ENCODE results near the gene MAMDC2.

MAMDC2 gene

DNA sequence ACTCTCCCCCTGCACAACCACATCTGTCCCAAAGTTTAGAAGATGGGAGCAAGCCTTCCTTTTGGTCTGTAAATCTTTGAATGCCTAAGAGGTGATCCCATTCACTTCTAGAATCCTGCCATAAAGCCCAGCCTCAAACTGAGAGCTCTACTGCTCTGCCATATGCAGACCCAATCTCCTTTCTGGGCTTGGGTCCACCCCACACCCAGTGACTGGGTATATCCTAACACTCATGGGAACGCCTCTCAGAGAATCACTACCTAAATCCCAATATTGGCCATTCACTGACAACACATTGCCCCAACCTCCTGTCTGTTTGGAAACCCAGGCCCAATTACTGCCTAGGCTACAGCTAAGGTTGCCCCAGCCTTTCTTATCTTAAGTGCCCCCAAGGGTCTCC lies 90.7 kb downstream of the MAMDC2 start:
- no peak for TF ChIP-seq TAF1 (IDR thresholded peaks at IDR 0.05; ENCODE audit: borderline replicate concordance, insufficient read depth, low read length)
- no peak for TF ChIP-seq SIN3A (IDR thresholded peaks at IDR 0.05; ENCODE audit: borderline replicate concordance, insufficient read depth, low read length)
- TF ChIP-seq, protein P1, sequence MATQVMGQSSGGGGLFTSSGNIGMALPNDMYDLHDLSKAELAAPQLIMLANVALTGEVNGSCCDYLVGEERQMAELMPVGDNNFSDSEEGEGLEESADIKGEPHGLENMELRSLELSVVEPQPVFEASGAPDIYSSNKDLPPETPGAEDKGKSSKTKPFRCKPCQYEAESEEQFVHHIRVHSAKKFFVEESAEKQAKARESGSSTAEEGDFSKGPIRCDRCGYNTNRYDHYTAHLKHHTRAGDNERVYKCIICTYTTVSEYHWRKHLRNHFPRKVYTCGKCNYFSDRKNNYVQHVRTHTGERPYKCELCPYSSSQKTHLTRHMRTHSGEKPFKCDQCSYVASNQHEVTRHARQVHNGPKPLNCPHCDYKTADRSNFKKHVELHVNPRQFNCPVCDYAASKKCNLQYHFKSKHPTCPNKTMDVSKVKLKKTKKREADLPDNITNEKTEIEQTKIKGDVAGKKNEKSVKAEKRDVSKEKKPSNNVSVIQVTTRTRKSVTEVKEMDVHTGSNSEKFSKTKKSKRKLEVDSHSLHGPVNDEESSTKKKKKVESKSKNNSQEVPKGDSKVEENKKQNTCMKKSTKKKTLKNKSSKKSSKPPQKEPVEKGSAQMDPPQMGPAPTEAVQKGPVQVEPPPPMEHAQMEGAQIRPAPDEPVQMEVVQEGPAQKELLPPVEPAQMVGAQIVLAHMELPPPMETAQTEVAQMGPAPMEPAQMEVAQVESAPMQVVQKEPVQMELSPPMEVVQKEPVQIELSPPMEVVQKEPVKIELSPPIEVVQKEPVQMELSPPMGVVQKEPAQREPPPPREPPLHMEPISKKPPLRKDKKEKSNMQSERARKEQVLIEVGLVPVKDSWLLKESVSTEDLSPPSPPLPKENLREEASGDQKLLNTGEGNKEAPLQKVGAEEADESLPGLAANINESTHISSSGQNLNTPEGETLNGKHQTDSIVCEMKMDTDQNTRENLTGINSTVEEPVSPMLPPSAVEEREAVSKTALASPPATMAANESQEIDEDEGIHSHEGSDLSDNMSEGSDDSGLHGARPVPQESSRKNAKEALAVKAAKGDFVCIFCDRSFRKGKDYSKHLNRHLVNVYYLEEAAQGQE (IDR thresholded peaks at IDR 0.05; ENCODE audit: insufficient read depth in 1 of 2, low read depth in 2 of 2, low read length in 2 of 2): no peak
- TF ChIP-seq FOXP2 (optimal IDR thresholded peaks at IDR 0.05; ENCODE audit: borderline replicate concordance, extremely low read depth, extremely low read length, insufficient read depth): no peak
- TF ChIP-seq POLR2AphosphoS5 (IDR thresholded peaks at IDR 0.05; ENCODE audit: low read depth, low read length): no peak

DNA sequence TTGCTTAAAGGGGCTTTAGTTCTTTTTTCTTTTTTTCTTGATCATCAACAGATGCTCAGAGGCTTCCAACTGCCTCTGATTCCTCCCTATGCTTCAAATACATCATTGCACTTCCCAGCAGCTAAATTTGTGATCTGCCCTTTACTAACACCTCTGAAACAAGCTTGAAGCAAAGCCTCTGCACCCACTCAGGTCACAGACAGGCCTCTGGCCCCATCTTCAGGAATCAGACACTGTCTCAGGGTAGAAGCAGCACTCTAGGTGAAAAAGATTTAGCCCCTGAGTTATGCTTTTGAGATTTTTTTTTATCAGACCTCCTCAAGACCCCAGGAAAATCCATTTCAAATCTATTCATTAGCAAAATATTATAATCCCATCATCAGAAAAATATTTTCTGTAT lies 91.5 kb downstream of the MAMDC2 start:
- TF ChIP-seq SIN3A (IDR thresholded peaks at IDR 0.05; ENCODE audit: borderline replicate concordance, insufficient read depth, low read length) (no peak), FOXP2 (optimal IDR thresholded peaks at IDR 0.05; ENCODE audit: borderline replicate concordance, extremely low read depth, extremely low read length, insufficient read depth) (no peak), TAF1 (IDR thresholded peaks at IDR 0.05; ENCODE audit: borderline replicate concordance, insufficient read depth, low read length) (no peak), POLR2AphosphoS5 (IDR thresholded peaks at IDR 0.05; ENCODE audit: low read depth, low read length) (no peak)
- TF ChIP-seq, protein P1 (IDR thresholded peaks at IDR 0.05; ENCODE audit: insufficient read depth in 1 of 2, low read depth in 2 of 2, low read length in 2 of 2): no peak

- TF ChIP-seq TAF1 (IDR thresholded peaks at IDR 0.05; ENCODE audit: borderline replicate concordance, insufficient read depth, low read length): no peak
- TF ChIP-seq, protein P1 (IDR thresholded peaks at IDR 0.05; ENCODE audit: insufficient read depth in 1 of 2, low read depth in 2 of 2, low read length in 2 of 2): no peak
- no peak for TF ChIP-seq FOXP2 (optimal IDR thresholded peaks at IDR 0.05; ENCODE audit: borderline replicate concordance, extremely low read depth, extremely low read length, insufficient read depth)
- no peak for TF ChIP-seq SIN3A (IDR thresholded peaks at IDR 0.05; ENCODE audit: borderline replicate concordance, insufficient read depth, low read length)
- no peak for TF ChIP-seq POLR2AphosphoS5 (IDR thresholded peaks at IDR 0.05; ENCODE audit: low read depth, low read length)
Observed at GRCh38 chr9:70136632-70137031, 93.0 kb downstream of the MAMDC2 start.

DNA sequence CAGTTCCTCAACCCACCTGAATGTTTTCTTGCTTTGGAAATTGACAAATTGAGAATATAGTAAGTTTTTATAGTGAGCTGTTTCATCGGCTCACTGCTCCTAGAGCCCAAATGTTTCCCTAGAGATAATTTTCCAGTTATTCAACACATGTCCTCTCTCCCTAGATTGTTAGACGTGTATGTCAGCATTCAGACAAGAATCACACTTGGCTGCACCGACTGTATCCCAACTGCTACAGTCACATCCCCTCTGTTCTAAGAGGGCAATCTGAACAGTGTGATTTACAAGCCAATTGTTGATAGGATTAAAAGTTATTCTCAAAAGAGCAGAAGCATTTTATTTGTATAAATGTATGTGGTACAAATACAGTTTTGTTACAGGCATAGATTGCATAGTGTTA lies 93.9 kb downstream of the MAMDC2 start:
- no peak for TF ChIP-seq TAF1 (IDR thresholded peaks at IDR 0.05; ENCODE audit: borderline replicate concordance, insufficient read depth, low read length)
- TF ChIP-seq SIN3A (IDR thresholded peaks at IDR 0.05; ENCODE audit: borderline replicate concordance, insufficient read depth, low read length): no peak
- TF ChIP-seq POLR2AphosphoS5 (IDR thresholded peaks at IDR 0.05; ENCODE audit: low read depth, low read length): no peak
- TF ChIP-seq FOXP2 (optimal IDR thresholded peaks at IDR 0.05; ENCODE audit: borderline replicate concordance, extremely low read depth, extremely low read length, insufficient read depth): no peak
- TF ChIP-seq, protein P1 (IDR thresholded peaks at IDR 0.05; ENCODE audit: insufficient read depth in 1 of 2, low read depth in 2 of 2, low read length in 2 of 2): no peak

DNA sequence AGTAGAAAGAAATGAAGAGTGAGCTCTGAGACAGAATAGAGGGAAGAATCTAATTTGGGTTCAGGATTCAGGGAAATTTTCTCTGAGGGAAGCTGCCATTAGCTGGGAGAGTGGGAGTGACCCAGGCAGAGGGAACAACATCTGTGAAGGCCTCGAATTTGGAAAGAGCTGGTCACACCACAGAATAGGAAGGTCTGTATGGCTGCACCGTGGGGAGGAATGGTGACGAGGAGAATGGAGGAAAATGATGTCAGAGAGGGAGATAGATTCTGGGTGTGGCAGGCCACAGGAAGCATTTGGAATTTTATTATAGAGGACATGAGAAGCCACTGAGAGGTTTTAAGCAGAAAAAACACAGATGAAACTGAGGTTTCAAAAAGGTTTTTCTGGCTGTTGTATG lies 98.5 kb downstream of the MAMDC2 start:
- no peak for TF ChIP-seq POLR2AphosphoS5 (IDR thresholded peaks at IDR 0.05; ENCODE audit: low read depth, low read length)
- TF ChIP-seq SIN3A (IDR thresholded peaks at IDR 0.05; ENCODE audit: borderline replicate concordance, insufficient read depth, low read length): no peak
- TF ChIP-seq FOXP2 (optimal IDR thresholded peaks at IDR 0.05; ENCODE audit: borderline replicate concordance, extremely low read depth, extremely low read length, insufficient read depth): no peak
- TF ChIP-seq TAF1 (IDR thresholded peaks at IDR 0.05; ENCODE audit: borderline replicate concordance, insufficient read depth, low read length): no peak
- TF ChIP-seq, protein P1 (IDR thresholded peaks at IDR 0.05; ENCODE audit: insufficient read depth in 1 of 2, low read depth in 2 of 2, low read length in 2 of 2): no peak

Measured in PFSK-1 (cell line).